ENCODE results near the gene DTX3L.

Gene DTX3L

DNA sequence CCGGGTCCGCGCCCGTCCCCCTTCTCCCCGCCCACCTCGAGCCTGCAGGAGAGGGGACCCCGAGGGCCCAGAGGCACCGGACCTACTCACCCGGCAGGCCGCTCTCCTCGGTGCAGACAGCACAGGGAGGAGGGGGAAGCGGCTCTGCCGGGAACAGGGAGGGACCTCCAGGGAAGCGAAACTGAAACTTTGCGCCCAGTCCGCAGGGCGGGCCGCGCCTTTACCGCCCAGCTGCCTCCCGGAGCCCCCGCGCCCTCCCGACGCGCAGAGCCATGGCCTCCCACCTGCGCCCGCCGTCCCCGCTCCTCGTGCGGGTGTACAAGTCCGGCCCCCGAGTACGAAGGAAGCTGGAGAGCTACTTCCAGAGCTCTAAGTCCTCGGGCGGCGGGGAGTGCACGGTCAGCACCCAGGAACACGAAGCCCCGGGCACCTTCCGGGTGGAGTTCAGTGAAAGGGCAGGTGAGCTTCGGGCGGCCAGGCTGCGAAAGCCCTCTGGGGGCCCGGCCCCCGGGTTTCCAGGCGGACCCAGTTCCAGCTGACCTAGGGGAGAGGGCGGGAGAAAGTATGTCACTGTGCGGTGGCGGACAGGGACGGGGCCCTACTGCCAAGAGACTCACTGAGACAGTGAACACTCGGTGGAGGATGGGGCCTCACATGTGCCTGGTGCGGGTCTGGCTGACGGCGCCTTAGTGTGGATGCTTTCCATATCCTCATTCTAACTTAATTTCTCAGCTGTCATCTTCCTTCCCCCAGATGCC lies at the start of gene DTX3L, which contains the start of gene PARP9:
DTX3L (plus strand) TSS at position 184 of the 758 bp plus-strand sequence; CDS start at position 273, 89 bp downstream.
PARP9 (minus strand) TSS at position 146 of the 758 bp plus-strand sequence. CDS start 4,680 bp downstream, outside the sequence.
- peak in 51 of 56 donors; percentile 6 to 76 (median 48) for DNase-seq

DNA sequence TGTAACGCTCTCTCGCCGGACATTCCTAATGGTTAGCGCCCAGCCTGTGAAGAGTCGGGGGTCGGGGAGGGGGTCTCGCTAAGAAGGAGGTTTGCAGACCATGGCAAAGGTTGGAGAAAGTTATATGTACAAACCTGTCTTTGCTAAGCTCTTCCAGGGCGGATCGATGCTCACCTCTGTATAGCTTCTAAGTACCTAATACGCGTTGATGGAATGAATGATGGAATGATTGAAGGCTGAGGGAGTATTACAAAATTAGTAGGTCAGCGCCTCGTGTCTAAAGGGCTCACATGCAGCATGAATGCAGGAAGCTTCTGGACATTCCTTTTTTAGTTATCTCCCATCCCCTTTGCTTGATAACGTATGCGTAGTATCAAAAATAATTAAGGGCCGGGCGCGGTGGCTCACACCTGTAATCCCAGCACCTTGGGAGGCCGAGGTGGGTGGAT lies 49.1 kb upstream of the DTX3L start:
- peak in 1 of 56 donors; percentile 67 for DNase-seq

- DNase-seq, result no peak
Observed at GRCh38 chr3:122515870-122516269, 48.3 kb upstream of the DTX3L start.

DNA sequence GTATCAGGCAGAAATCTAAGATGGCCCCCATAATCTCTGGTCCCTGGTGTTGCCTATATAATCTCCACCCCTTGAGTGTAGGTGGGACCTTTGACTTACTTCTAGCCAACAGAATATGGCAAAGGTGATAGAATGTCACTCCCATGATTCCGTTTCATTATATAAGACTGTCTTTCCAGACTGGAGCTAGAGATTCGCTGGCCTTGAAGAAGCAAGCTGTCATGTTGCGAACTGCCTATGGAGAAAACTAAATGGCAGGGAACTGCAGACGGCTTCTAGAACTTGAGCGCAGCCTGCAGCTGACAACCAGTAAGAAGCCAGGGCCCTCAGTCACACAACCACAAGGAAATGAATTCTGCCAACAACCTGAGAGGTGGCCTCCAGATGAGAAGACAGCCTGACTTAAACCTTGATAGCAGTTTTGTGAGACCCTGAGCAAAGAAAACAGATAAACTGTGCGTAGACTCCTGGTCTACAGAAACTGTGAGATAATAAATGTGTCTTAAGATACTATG lies 47.2 kb upstream of the DTX3L start:
- no peak for DNase-seq

- DNase-seq, result no peak
Observed at GRCh38 chr3:122519693-122520092, 44.4 kb upstream of the DTX3L start.

DNA sequence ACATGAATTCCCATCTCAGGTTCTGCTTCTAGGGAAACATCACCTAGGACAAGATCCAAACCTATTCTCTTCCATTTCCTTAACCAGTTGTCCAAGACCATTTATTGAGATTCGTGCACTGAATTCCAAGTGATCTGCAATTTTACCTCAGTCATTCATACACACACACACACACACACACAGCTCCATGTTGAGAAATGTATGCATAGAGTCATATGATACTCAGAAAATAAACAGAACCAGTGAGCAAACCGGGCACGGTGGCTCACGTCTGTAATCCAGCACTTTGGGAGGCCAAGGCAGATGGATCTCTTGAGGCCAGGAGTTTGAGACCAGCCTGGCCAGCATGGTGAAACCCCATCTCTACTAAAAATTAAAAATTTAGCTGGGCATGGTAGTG lies 43.3 kb upstream of the DTX3L start:
- DNase-seq, result no peak

- no peak for DNase-seq
Observed at GRCh38 chr3:122523317-122523716, 40.8 kb upstream of the DTX3L start.

GRCh38 chr3:122530164-122530563 lies 34.0 kb upstream of the DTX3L start:
- DNase-seq, result no peak

DNA sequence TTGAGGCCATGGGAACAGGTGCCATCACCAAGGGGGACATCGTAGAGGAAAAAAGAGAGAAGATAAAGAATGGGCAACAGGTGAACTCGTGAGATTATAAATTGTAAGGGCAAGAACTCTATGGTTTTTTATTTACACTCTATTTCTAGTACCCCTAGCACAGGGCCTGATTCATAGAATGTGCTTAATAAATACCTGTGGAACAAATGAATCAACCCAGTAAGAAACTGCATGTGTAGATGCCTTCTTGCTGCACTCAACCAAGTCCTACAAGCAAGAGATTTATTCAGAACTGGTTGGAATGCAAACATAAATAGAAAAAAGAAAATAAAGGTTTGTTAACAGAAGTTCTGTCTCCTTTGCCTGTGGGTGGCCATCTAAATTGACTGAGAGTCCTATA lies 30.7 kb upstream of the DTX3L start:
- DNase-seq, result no peak

- no peak for DNase-seq
Observed at GRCh38 chr3:122533931-122534334, 30.2 kb upstream of the DTX3L start.

DNA sequence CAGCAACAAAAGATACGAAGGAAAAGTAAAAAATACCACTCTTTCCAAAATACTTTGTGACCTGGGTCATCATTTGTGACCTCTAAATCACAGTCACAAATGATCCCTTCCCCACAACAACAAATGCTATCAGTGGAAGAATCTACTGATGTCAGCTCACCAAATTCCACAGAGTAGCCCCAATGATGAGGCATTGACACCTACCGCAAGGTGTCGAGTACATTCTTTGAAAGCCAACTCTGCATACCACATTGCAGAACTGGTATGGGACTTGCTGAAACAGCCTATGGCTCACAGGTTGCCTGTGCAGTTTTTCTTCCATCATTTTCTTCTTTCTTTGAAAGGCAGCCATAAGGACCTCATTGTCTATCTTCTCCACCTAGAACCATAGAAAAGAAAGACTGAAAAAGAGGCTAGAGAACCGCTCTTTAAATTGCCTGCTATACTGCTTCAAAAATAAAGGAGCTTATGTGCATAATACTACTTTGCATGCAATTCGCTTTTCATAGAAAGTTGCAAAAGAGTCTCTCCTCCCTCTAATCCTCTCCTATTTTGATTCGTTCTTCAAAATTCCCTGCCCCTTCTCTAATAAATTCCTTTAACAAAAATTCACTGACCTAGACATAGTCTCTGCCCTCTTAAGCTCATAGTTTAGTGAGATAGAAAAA lies 28.0 kb upstream of the DTX3L start:
- DNase-seq, result no peak

DNA sequence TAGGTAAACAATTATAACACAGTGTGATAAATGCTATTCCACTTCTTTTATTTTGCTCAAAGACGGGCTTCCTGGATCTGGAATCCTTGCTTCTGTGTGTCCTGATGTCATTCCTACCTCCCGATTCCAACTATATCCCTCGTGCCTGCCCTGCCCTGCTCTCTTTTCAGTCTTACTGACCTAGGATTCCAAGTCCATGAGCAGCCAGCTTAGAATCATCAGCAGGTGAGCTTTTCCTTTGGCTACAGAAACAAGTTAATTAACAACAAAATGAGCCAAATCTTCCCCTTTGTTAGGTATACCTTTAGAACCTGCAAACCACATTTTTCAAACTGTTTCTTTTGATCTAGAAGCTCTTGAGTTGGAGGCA lies 27.5 kb upstream of the DTX3L start:
- no peak for DNase-seq

DNA sequence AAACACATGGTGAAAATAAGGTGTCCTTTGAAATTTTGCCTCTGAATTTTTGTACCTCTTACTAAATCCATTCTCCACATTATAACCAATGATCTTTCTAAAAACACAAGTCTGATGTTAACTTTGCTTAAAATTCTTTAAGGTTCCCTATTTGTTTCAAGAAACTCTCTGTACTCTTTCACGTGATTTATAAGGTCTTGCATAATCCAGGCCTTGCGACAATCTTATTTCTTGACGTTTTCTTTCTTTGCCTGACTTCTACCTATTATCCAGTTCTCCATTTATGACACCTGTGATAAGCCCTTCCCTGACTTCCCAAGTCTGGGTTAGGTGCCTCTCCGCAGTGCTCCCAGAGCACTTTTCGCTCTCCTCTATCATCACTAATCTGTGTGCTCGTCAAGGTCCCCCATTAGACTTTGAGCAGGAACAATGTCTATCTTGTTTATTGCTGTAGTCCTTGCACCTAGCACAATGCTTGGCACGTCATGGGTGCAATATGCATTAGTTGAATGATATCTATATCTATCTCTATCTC lies 25.1 kb upstream of the DTX3L start:
- no peak for DNase-seq

DNA sequence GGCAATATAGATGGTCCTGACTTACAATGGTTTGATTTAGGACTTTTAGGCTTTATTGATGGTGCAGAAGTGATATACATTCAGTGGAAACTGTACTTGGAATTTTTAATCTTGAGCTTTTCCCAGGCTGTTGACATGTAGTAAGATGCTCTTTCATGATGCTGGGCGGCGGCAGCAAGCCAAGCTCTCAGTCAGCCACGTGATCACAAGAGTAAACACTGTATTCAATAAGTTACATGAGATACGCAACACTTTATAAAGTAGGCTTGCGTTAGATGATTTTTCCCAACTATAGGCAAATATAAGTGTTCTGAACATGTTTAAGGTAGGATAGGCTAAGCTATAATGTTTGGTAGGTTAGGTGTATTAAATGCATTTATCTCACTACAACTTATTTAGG lies 18.0 kb upstream of the DTX3L start:
- DNase-seq, result no peak

DNA sequence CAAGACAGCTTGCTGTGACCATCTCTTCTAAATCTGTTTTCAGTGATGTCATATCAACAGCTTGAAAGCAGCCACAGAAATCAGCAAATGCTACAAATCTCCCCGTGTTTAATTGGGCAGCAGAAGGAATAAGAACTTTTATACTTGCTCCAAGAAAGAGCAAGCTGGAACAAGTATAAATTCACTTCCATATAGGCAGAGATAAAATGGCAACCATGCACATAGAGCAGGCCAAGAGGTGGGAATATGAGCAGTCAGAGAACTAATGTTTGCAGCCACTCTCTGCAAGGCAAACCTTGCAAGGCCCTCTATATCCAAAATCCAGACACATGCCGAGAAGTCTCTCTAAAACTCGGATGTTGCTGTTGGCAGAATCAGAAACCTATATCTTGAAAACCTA lies 16.1 kb upstream of the DTX3L start:
- DNase-seq, result no peak

DNA sequence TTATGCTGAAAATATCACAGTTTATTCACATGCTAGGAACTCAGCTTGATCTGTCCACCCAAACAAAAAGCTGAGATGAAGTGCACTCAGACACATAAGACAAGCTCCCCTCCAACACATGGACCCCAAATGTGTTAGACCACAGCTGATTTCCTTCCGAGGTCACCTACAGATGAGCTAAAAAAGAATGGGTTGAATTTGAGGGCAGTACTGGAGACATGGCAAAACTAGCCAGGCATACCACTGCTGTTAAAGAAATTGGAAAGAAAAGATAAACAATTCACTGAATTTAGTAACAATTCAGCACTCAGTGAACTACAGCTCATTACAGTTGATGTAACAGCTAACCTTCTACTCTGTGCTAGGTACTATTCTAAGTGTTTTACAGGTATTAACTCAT lies 15.5 kb upstream of the DTX3L start:
- DNase-seq, result no peak

DNA sequence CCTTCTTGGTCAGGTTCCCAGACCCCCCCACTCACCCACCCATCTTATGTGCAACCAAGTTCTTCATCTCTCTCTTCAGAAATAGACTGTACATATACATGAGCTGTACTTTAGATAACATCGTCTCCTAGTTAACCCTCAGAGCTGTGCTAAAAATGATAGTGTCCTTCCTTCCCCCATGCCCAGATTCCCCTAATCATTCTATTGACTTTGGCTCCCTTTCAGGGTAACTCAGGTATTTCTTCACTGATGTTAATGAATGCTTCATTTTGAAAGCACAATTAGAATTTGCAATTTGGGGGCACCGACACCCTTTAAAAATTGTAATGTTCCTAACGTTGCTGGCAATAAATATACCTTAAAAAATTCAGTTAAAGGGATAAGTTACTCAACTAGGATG lies 11.0 kb upstream of the DTX3L start:
- no peak for DNase-seq

- no peak for DNase-seq
Observed at GRCh38 chr3:122555275-122556071, 8.7 kb upstream of the DTX3L start.

DNA sequence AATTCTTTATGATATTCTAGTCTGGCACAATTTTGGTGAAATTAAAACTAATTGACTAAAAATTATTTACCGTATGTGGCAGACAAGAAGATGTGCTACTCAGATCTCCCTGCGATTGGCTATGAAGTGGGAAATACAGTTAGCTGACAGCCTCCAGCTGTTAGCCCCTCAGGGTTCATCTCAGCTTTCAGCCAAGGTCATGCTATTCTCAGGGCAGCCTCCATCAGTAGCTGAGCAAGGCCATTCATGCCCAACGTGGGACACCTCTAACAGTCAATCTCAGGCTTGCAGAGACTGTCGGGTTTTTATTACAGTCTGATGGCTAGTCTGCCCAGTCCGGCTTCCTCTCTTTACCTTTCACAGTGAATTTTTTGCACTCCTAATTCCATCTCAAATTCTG lies 6.8 kb upstream of the DTX3L start:
- no peak for DNase-seq

- no peak for DNase-seq
Observed at GRCh38 chr3:122558605-122559004, 5.5 kb upstream of the DTX3L start.

GRCh38 chr3:122559906-122560305 lies 4.2 kb upstream of the DTX3L start:
- no peak for DNase-seq

DNA sequence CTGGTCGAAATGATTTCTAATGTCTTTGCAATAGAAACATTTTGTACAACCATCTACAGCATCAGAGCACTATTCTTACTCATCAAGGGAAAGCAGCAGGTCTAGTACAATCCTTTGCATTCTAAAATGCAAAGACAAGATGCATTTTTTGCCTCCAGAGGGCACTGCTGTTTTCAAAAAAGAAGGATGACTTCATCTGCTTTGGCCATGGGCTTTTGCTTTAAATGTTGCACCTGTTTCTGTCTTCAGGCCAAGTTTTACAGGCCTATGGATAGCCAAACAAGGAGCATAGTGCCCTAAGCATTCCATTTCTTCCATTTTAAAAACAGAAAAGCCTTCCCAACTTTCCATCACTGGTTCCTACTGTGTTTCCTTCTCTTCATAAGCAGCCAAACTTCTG lies 3.5 kb upstream of the DTX3L start:
- peak in 4 of 56 donors; percentile 1 to 6 (median 4) for DNase-seq

Data from amygdala (tissue), 56 donors.